Midbrain (tissue), 1 donor: ENCODE measurements around the gene HS3ST5.

Source experiments
- DNase-seq: peaks from one replicate; lab custom pipeline; 2025; lab: John Stamatoyannopoulos, UW

Gene HS3ST5

DNA sequence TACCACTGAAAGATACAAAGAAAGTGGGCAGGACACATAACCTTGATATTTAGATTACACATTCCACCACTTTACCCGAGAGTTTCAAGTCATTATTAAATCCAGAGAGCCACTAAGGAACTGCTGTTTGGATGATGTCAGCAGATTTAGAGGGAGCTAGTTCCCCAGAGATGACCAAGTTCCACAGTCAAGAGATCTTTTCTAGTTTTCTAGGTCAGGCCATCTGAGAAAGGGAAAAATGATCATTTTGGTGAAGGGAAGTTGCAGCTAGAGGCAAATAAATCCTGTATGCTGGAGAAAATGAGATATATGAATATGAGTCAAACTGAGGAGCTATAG is 147.8 kb downstream of the HS3ST5 start:
- DNase-seq: no peak

DNA sequence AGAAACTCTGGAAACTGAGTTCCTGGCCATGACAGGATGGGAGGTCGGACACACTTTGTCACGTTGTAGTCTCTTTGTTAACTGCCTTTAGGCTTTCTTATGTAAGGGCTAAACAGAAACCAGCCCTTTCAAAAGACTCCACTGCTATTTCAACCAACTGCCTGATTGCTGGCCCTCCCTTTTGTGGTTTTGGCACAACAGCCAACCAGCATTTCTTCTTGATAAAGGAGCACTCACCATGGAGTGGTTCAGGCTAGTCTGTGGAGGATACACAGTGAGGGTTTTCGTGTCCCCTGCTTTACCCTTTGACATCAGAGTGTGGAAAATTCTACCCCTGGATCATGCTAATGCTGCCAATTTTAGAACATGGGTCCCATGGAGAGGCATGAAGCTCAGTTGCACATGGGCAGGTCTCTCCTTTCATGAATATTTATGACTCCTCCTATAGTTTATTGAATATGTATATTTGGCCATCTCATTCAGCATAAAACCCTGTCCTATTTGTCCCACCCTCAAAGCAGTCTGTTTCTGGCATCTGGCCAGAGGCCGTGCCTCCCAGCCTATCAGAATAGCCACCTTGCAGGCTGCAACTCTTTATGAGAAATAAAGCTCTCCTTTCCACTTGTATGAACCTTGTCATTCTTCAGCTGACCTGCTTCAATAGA is 148.3 kb downstream of the HS3ST5 start:
- no peak for DNase-seq

DNA sequence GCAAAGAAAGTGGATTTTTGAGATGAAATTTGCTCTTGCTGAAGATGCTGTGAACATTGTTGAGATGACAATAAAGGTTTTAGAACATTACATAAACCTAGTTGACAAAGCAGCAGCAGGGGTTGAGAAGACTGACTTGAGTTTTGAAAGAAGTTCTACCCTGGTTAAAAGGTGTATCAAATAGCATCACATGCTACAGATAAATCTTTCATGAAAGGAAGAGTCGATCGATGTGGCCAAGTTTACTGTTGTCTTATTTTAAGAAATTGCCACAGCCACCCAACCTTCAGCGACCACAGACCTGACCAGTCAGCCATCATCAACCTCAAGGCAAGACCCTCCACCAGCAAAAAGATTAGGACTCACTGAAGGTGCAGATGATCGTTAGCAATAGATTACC is 155.3 kb downstream of the HS3ST5 start:
- DNase-seq: no peak

DNA sequence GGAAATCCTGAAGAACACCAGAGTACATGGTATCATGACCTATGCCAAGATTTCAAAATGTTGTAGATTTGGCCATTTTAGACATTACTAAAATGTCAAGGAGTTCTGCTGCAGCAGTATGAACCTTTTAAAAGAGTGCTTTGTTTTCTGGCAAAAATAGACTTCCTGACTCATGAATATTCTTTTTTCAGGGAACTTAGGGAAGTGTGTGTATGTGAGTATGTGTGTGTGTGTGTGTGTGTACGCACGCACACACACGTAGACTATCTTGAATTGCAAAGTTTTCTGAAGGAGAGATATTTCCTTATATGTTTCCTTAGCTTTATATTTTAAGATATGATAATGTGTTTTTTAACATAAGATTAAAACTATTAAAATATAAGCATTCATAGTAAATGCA is 161.2 kb downstream of the HS3ST5 start:
- DNase-seq: no peak

DNA sequence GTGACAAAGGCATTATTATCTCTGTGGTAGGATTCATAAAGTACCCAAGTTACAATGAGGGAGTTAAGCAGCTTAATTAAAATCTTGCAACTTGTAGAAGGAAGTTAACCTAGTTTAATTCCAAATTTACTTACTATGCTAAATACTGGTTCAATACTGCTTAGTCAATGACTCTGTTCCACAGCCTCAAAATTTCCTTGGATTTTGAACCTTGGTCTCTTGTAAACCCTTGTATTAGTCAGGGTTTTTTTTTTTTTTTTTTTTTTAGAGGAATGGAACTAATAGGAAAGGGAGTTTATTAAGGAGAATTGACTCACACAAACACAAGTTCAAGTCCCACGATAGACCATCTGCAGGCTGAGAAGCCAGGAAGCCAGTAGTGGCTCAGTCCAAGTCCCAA is 163.4 kb downstream of the HS3ST5 start:
- DNase-seq: no peak

DNA sequence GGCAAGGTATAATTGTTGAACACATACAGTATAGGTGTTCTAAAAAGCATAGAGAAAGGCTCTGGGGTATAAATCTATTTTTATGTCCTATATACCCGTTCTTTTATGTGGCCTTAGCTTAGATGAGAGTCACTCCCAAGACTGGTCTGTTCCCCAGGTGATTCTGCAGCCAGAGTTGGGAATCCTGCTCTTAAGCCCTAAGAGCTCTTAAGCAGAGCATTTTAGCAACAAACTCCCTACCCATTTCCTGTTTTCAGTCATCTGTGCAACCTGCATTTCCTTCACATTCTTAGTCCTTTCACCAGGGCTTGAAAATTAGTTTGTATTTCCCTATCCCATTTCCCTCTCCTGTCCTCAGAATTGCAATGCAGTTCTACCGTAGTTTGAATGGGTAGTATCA is 166.1 kb downstream of the HS3ST5 start:
- no peak for DNase-seq

DNA sequence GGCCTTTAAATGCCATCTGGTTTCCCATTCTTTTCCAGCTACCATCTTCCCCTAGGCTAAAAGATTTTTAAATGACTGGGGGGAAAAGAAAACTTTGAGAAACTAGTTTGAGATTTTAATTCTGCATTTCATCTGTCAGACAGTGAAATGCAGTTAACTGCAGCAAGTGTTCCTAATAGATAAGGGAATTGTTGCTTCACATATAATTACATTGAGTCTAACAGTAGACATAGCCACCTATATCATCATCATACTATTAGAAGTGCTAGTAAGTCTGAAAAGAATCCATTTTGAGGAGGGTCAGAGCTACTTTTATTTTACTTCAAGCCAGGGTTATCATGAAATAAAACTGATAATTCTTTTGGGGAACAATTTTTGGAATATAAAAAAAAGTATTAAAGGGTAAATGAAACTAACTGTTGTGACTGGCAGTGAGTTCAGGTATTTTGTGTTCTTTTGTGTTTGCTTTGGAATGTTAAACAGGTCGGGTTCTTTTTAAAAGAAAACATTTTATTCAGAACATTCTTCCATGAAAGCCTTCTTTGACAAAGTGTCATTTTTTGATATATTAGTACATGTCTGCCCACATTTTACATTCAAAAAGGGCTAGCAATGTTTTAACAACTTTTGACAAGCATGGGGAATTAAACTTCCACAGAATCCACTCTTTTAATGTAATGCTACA is 170.1 kb downstream of the HS3ST5 start:
- no peak for DNase-seq

DNA sequence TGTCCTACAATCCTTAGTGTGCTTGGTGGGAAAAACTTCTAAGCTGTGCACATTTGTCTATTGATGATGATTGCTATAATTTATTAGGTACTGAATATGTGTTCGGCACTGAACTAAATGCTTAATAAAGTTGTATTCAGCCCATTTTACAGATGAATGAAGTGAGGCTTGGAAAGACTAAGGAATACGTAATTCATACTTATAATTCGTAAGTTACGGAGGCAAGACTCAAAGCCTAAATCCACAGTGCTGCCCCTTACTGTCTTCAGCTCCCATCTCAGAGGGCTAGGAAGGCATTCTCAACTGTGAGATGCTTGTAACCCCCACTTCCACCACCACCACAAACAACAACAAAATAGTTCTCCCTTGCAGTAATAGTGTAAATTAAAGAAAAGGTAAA is 171.3 kb downstream of the HS3ST5 start:
- DNase-seq: no peak

DNA sequence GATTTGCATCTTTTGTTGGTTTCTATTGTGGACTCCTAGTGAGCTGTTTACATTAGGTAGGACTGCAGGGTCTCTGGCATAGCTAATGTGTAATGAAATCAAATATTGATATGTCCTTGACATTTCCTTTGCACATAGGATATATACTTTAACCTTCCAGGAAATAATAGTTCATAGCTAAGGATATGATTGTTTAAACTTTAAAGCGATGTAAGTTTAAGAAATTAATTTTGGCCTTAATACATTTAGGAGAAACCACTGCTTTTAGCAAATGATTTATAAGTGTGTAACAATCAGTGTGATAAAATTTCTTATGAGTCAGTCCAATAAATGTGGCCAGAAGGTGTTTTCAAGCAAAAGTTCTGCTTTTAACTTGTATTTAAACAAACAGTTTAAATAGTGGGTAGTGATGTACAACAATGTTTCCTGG is 171.8 kb downstream of the HS3ST5 start:
- no peak for DNase-seq

DNA sequence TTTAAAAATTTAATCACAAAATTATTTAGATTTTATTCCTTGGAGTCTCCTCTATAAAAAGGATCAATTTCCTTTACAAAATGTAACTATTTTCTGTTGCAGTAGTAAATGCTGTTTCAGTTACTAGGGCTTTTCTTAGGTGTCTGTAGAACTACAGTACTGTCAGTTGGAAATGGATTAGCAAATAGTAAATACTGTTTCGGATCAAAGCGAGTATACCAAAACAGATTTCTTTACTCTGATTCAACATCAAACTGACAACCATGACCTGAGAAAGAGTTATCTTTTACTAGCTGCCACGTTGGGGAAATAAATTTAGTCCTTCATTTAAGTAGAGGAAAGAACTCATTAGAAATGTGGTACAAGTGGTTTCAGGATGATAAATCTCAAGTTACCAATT is 172.5 kb downstream of the HS3ST5 start:
- DNase-seq: no peak

DNA sequence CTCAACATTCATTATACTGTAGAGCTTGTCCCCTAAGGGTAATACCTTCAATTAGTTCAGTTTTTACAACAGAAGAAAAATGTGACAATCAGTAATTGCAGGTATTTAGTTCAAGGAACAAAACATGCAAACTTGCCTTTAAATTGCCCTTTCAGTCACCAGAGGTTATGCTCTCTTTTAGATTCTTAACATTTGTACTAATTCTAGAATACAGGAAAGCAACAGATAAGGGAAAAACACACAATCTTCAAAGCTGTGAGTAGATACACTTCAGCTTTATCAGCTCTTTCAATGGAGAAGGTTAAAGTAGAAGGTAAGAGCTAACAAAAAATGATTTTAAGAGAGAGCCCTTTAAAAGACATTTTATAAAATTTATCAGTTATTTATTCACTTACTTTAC is 173.1 kb downstream of the HS3ST5 start:
- DNase-seq: no peak

DNA sequence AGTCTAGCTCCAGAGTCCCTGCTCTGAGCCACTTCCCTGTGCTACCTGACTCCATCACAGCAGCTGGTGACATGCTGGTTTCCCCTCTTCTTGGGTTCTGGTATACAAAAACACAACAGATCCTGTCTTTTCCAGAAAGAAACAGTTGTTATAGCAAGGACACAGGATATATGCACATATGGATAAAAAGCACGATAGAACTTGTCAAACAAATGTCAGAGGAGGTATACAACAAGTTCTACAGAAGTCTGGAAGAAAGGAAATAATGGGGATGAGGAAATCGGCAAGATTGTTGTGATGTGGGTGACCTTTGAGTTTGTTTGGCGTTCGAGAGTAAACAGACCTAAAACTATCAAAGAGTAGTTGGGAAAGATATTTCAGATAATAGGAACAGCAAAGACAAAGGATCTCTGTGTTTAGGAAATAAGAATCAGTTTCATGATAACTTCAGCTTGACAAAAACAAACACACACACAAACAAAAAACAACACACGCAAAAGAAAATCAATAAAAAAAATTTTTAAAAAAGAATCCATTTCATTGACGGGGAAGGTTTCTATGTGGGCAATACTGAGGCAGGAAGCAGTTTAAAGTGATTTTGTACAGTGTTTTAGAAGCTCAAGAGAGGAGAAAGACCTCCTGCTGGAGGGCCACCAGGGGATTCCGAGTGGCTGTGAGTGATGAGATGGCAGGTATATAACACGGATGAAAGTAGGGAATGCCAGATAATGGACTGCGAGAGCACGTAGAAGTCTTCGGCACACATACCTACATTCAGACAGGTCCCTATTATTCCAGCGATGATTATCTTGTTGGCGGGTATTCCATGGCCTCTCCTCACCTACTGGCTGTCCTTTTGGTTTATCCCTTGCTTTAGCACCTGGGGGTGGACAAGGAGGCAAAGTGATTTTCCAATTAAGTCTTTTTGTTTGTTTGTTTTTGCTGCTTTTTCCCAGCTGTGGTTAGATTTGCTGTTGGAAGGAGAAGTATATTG is 174.9 kb downstream of the HS3ST5 start:
- DNase-seq: no peak

DNA sequence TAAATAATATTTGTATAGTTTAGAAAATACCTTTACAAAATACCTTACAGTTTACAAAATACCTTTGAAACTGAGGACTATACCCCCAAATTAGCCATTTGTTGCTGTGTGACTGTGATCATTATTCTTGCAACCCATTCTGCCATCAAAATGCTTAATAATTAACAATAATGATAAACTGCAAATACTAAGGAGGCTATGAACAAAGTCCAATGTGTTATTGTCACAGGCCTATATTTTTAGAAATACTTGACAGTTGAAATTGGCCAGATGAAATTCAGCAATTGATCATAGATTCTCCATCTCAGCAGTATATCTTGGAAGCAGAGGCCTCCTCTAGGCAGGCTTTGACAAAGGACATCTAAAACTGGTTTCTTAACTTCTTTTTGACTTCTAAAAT is 178.6 kb downstream of the HS3ST5 start:
- no peak for DNase-seq

DNA sequence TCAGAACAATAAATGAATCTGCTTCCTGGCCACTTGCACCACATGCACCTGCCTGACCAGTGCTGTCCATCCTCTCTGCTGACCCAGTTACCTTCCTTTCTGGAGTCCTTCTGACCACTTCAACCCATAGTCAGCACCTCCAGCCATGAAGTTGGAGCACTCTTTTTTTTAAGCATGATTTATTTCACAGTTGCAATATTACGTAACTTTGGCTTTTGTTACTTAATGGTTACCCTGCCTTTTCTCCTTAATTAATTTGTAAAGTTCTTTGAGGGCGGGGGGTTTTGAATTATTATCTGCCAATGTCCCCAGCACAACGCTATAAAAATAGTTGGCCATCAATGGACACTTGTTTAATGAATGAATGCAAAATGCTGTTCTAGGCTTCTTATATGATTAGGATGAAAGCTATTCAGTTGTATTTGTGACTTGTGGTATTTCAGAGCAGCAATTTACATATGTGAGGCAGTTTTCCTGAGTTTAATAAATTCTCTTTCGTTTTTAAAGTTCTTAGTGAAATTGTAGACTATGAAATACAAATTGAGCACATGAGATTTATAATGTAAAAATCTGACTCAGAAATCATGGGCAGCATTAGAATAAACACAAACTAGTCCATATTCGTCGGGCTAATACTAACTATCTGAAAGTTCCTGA is 180.0 kb downstream of the HS3ST5 start:
- no peak for DNase-seq

DNA sequence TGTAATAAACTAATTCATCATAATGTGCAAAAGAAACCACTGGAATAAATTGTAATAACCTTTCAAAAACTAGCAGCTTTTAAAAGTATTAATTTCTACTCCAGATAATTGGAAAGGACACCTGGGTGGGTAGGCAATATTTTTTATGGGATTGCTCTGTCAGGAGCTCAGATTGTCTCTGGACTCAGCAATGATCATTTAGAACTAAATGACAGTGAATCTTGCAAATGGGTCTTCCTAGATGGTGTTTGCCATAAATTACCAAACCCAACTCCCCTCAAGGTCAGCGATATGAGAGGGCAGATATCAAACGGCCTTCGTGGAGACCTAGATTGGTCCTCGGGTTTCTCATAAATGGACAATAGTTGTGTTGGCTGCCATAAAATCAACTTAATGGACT is 181.9 kb downstream of the HS3ST5 start:
- no peak for DNase-seq

DNA sequence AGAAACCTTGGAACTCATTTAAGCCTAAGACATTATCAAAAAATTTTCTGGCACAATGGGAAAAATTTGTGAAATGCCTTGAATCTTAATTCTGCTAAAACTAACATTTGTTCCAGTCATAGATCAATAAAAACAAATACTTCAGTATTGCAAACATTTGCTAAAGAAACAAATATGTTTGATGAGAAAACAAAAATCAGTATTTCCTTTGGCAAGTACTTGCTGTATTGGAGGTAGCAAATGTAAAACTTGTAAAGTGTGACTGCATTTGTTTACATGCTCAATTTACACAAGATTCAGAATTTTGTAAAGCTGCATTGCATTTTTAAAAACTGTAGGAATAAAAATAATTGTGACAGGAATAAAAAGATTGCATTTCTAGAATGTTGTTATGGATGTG is 183.1 kb downstream of the HS3ST5 start:
- DNase-seq: no peak

DNA sequence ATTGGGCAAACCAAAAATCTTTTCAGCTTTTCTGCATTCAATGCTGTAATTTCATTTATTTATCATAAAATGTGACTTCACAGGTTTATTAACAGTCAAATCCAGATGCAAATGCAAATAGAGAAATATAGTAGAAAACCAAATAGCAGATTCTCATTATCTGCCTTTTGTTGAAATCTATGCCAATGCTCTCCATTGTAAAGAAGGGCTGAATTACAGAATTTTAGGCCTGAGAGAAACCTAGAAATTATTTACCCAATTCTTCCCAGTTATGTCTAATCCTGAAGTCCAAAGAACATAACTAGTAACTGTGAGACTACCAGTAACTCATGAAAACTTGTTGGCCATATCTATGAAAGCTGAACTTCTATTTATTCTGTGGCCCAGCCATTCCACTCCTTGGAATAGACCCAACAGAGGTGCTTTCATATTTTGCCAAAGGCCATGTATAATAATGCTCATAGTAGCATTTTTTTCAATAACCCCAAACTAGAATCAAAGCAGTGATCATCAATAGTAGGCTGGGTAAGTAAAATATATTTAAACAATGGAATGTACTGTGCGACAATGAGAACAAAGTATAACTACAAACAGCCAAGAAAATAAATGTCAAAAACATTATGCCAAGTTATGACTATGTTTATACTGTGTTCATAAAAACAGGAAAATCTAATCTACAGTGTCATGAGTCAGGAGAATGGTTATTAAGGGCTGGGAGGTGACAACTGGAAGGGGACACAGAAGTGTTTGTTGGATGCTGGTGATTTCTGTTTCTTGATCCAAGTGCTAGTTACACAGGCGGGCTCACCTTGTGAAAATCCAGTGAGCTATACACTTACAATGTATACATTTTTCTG is 183.8 kb downstream of the HS3ST5 start:
- no peak for DNase-seq

DNA sequence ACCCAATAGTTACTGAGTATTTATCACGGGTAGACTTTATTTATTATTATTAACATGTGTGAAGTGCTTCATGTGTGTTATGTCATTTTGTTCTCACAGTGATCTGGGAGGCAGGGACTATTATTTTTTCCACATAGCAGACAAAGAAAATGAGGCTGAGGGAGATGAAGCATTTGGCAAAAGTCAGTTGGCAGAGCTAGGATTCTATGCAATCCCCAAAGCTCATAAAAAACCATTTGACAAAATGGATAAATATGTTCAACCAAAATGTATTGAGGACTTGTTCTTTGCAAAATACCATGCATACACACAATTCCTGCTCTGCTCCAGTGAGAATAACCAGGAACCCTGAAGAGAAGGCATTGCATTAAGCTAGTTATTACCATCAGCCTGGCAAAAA is 184.4 kb downstream of the HS3ST5 start:
- DNase-seq: no peak

DNA sequence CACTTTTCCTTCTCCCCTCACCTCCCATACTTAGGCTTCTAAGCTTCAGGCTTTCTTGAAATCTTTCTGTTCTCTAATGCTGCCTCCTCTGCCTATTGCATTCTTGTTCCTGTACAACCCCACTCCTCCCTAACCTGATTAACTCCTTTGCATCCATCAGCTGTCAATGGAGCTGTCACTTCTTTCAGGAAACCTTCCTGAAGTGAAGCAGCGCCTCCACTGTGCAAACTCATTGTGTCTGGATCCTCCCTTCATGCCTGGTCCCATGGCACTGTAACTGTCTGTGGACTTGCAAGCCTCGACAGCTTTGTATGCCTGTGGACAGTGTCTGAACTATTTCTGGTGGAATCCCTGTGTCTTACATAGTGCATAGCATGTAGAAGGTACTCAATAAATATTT is 185.0 kb downstream of the HS3ST5 start:
- no peak for DNase-seq

DNA sequence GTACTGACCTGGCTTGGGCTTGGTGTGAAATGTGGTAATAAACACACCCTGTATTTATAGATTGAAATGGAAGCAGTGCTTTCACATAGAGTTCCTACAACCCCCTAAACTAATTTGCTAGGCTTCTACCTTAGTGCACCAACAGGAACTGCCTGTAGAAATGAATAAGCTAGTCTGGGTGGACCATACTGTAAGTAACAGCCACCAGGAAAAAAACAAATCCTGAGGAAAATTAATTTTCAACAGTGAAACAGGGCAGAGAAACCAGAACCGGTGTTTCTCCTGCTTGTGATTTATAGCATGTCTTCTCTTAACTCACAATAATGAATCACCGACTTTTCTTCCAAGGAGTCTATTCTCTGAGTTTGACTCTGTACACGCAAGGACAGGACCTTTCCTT is 187.1 kb downstream of the HS3ST5 start:
- DNase-seq: no peak

DNA sequence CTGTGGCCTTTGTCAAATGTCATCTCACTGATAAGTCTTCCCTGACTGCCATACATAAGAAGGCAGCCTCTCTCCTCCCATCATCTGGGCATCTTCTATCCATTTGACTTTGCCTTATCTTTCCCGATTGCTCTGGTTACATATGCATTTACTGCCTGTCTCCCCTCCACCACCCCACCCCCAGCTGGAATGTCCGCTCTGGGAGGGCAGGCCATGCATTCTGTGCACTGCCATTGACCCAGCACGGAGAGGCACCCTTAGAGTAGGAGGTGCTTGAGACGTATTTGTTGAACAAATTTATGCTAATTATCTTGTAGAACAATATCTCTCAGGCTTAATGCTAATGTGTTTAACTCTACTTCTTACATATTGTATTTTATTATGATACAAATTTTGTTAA is 188.0 kb downstream of the HS3ST5 start:
- no peak for DNase-seq
